Thoracic aorta (tissue), 2 donors: ENCODE measurements around the gene PRR11. TPM values are rescaled to one million over a fixed set of nuclear protein-coding genes. Genes with fewer than 3 reads are reported as not detected.
A peak's percentile ranks its signal among the peaks of the same experiment; 100 is the strongest.

Experiments used
- ATAC-seq: fragments of 150-250 bp; one replicate; pipeline ENCODE4 v1.8.0; 2017; ENCODE audit warnings: low read depth; ENCODE audit not compliant: insufficient number of reproducible peaks, low FRiP score
- DNase-seq: peaks from one replicate; pipeline ENCODE4 v3.0.0-alpha.2; 2020; ENCODE audit warnings: low spot score
- H3K27ac ChIP-seq, 2 donors: fragments of 200-600 bp; sonication (generic); 1 replicate in 1 of 2; 2 replicates in 1 of 2; pipeline ENCODE4 v1.5.1; 2016; ENCODE audit warnings: mild to moderate bottlenecking in 2 of 2, moderate library complexity in 2 of 2
- H3K27me3 ChIP-seq: fragments of 200-600 bp; sonication (generic); replicated peaks from 2 replicates; pipeline ENCODE4 v1.6.0; 2016; ENCODE audit warnings: mild to moderate bottlenecking; ENCODE audit not compliant: insufficient read depth
- H3K36me3 ChIP-seq: fragments of 200-600 bp; sonication (generic); one replicate; pipeline ENCODE4 v1.5.1; 2016
- H3K4me1 ChIP-seq, 2 donors: fragments of 200-600 bp; sonication (generic); 1 replicate in 1 of 2; 2 replicates in 1 of 2; pipeline versions ENCODE4 v1.5.1 to v1.6.0; 2016; ENCODE audit warnings: low read depth in 2 of 2, mild to moderate bottlenecking in 1 of 2; ENCODE audit not compliant: control insufficient read depth in 1 of 2
- H3K4me3 ChIP-seq: fragments of 200-600 bp; sonication (generic); 2 replicates; pipeline ENCODE4 v1.5.1; 2016; ENCODE audit warnings: mild to moderate bottlenecking
- H3K9me3 ChIP-seq: fragments of 200-600 bp; sonication (generic); 2 replicates; pipeline ENCODE4 v1.5.1; 2016
- total RNA-seq, 2 donors: library from RNA; depleted of rRNA; stranded (reverse); fragments of >200 nt; gene quantifications; one replicate each; pipeline versions ENCODE4 v1.1.0 to v1.2.3, GENCODE V29; 2016
- TF ChIP-seq, protein P1 (sequence below): fragments of 200-600 bp; sonication (generic); IDR thresholded peaks from one replicate; pipeline ENCODE4 v1.5.1; 2019; ENCODE audit warnings: antibody characterized with exemption

Gene PRR11
- total RNA-seq, 2 donors from 2014 or later = 0.71 TPM; not detected in 1

- no peaks in the 10 kb centered on the region for H3K36me3 ChIP-seq
- H3K4me3 ChIP-seq = no peak overlapping the region
- H3K4me1 ChIP-seq = no peaks in the 10 kb centered on the region
- no peaks in the 10 kb centered on the region for H3K27me3 ChIP-seq
- no peak for DNase-seq
- no peaks in the 10 kb centered on the region for H3K9me3 ChIP-seq
- TF ChIP-seq, protein P1, sequence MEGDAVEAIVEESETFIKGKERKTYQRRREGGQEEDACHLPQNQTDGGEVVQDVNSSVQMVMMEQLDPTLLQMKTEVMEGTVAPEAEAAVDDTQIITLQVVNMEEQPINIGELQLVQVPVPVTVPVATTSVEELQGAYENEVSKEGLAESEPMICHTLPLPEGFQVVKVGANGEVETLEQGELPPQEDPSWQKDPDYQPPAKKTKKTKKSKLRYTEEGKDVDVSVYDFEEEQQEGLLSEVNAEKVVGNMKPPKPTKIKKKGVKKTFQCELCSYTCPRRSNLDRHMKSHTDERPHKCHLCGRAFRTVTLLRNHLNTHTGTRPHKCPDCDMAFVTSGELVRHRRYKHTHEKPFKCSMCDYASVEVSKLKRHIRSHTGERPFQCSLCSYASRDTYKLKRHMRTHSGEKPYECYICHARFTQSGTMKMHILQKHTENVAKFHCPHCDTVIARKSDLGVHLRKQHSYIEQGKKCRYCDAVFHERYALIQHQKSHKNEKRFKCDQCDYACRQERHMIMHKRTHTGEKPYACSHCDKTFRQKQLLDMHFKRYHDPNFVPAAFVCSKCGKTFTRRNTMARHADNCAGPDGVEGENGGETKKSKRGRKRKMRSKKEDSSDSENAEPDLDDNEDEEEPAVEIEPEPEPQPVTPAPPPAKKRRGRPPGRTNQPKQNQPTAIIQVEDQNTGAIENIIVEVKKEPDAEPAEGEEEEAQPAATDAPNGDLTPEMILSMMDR = no peak
- no peak for ATAC-seq
- H3K27ac ChIP-seq = no peak overlapping the region
Observed at GRCh38 chr17:59161477-59161876, 5.9 kb downstream of the PRR11 start.

GRCh38 chr17:59165933-59166342, 10.4 kb downstream of the PRR11 start:
- Histone ChIP-seq H3K36me3 (no peaks in the 10 kb centered on the region), H3K9me3 (no peaks in the 10 kb centered on the region), H3K27me3 (no peaks in the 10 kb centered on the region), H3K27ac (no peak overlapping the region), H3K4me3 (no peak overlapping the region), H3K4me1 (no peaks in the 10 kb centered on the region)
- DNase-seq = no peak
- TF ChIP-seq, protein P1 = peak; percentile 23
- no peak for ATAC-seq

DNA sequence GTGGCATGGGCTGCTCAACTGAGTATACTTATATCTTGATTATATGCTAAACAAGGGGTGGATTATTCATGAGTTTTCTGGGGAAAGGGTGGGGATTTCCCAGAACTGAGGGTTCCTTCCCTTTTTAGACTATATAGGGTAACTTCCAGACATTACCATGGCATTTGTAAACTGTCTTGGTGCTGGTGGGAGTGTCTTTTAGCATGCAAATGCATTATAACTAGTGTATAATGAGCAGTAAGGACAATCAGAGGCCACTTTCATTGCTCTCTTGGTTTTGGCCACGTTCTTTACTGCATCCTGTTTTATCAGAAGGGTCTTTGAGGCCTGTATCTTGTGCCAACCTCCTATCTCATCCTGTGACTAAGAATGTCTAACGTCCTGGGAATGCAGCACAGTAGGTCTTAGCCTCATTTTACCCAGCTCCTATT, 12.0 kb downstream of the PRR11 start:
- no peak for DNase-seq
- Histone ChIP-seq H3K27ac (no peak overlapping the region), H3K9me3 (no peaks in the 10 kb centered on the region), H3K4me3 (no peak overlapping the region), H3K4me1 (no peaks in the 10 kb centered on the region), H3K36me3 (no peaks in the 10 kb centered on the region), H3K27me3 (no peaks in the 10 kb centered on the region)
- TF ChIP-seq, protein P1 = no peak
- no peak for ATAC-seq

- no peak overlapping the region for H3K4me3 ChIP-seq
- TF ChIP-seq, protein P1 = no peak
- no peak for ATAC-seq
- no peak for DNase-seq
- no peaks in the 10 kb centered on the region for H3K36me3 ChIP-seq
- H3K4me1 ChIP-seq = no peaks in the 10 kb centered on the region
- H3K27me3 ChIP-seq = no peaks in the 10 kb centered on the region
- no peak overlapping the region for H3K27ac ChIP-seq
- H3K9me3 ChIP-seq = no peaks in the 10 kb centered on the region
Observed at GRCh38 chr17:59172436-59173004, 17.0 kb downstream of the PRR11 start.

- Histone ChIP-seq H3K9me3 (no peaks in the 10 kb centered on the region), H3K4me1 (no peaks in the 10 kb centered on the region), H3K4me3 (no peak overlapping the region), H3K36me3 (no peaks in the 10 kb centered on the region), H3K27ac (no peak overlapping the region), H3K27me3 (no peaks in the 10 kb centered on the region)
- TF ChIP-seq, protein P1 = no peak
- DNase-seq = no peak
- ATAC-seq = no peak
Observed at GRCh38 chr17:59174671-59175070, 19.1 kb downstream of the PRR11 start.
